DMS79 treated with DMSO at 0.1 percent for 48 hours (cell line): Measurements from ENCODE around the gene AVL9.

ENCODE experiments used
- DNase-seq: peaks from one replicate; lab custom pipeline; 2025; lab: John Stamatoyannopoulos, UW

Gene AVL9

GRCh38 chr7:32535162-32535702 lies 39.9 kb downstream of the AVL9 start:
- no peak for DNase-seq

GRCh38 chr7:32536016-32536415 lies 40.7 kb downstream of the AVL9 start:
- DNase-seq = no peak

GRCh38 chr7:32536585-32536984 lies 41.3 kb downstream of the AVL9 start:
- no peak for DNase-seq

GRCh38 chr7:32537760-32538159 lies 42.5 kb downstream of the AVL9 start:
- DNase-seq = no peak

- DNase-seq = no peak
These were observed 44.1 kb downstream of the AVL9 start for GRCh38 chr7:32539366-32539765.

- DNase-seq = no peak
These were observed 44.7 kb downstream of the AVL9 start for GRCh38 chr7:32539919-32540531.

GRCh38 chr7:32542595-32542994 lies 47.3 kb downstream of the AVL9 start:
- DNase-seq = no peak

- DNase-seq = no peak
These were observed 64.2 kb downstream of the AVL9 start for GRCh38 chr7:32559480-32559879.

- no peak for DNase-seq
These were observed 64.8 kb downstream of the AVL9 start for GRCh38 chr7:32560075-32560474.

- DNase-seq = no peak
These were observed 66.3 kb downstream of the AVL9 start for GRCh38 chr7:32561613-32562012.

- DNase-seq = no peak
These were observed 69.3 kb downstream of the AVL9 start for GRCh38 chr7:32564542-32564941.

GRCh38 chr7:32569388-32570289 lies 74.3 kb downstream of the AVL9 start:
- DNase-seq = no peak

GRCh38 chr7:32573110-32573687 lies 77.9 kb downstream of the AVL9 start:
- DNase-seq = no peak

- DNase-seq = no peak
These were observed 79.3 kb downstream of the AVL9 start for GRCh38 chr7:32574626-32575025.

GRCh38 chr7:32577421-32577820 lies 82.1 kb downstream of the AVL9 start:
- no peak for DNase-seq

- no peak for DNase-seq
These were observed 84.5 kb downstream of the AVL9 start for GRCh38 chr7:32579776-32580175.

GRCh38 chr7:32580646-32581045 lies 85.4 kb downstream of the AVL9 start:
- no peak for DNase-seq

- DNase-seq = no peak
These were observed 86.7 kb downstream of the AVL9 start for GRCh38 chr7:32582036-32582435.

GRCh38 chr7:32583791-32584190 lies 88.5 kb downstream of the AVL9 start:
- no peak for DNase-seq

GRCh38 chr7:32586291-32587221 lies 91.3 kb downstream of the AVL9 start:
- DNase-seq = no peak

GRCh38 chr7:32587411-32587948 lies 92.2 kb downstream of the AVL9 start:
- DNase-seq = no peak
